Stimulated activated CD4-positive, alpha-beta T cell treated with anti-CD3 and anti-CD28 coated beads, TNF-alpha, amount 100 ng/mL, for 48 hours (primary cell): ENCODE measurements around the gene SLX4IP.

Source experiments
- DNase-seq, 3 donors: peaks; one replicate each; pipeline ENCODE4 v3.0.0-alpha.2; 2020; ENCODE audit warnings: low read depth in 3 of 3

The SLX4IP gene

DNA sequence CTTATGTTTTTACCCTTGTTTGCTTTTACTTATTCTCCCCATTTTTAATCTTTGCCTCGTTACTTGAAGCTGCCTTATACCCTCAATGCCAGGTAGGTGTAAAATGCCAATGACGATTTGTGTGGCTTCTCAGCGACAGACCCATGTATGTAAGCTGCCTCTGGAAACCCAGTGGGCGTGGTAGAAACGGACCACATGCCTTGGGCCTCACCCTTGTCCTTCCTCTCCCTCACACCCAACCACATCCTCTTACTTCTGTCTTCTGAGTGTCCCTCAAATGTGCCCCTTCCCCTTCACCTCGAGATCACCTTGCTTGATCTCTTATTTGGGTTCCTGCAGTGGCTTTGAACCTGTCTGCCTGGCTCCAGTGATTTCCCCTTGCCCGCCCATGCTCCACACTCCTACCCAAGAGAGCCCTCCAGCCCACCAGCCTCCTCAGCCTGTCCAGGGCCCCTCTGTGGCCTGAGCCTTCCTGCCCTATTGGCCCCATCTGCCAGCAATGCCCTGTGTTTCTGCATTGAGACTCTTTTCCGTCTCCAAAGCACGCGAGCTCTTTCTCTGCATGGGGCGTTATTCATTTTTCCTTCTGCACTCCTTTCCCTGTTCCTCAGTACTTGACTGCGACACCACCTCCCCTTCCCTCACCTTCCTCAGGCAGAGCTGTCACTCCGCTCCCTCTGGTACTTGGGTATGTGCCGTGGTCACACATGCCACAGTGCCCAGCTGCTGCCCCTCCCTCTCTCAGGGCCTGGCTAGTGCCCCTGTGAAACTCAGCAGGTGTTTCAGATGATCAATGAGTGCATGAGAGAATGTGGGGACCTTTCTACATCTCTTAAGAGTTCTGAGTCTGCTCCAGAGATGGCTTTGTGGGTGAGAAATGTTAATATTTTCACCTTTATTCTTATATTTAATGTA, 115.4 kb downstream of the SLX4IP start:
- no peak for DNase-seq

GRCh38 chr20:10551732-10552724, 116.9 kb downstream of the SLX4IP start:
- peak in 1 of 3 donors; percentile 3 for DNase-seq

DNA sequence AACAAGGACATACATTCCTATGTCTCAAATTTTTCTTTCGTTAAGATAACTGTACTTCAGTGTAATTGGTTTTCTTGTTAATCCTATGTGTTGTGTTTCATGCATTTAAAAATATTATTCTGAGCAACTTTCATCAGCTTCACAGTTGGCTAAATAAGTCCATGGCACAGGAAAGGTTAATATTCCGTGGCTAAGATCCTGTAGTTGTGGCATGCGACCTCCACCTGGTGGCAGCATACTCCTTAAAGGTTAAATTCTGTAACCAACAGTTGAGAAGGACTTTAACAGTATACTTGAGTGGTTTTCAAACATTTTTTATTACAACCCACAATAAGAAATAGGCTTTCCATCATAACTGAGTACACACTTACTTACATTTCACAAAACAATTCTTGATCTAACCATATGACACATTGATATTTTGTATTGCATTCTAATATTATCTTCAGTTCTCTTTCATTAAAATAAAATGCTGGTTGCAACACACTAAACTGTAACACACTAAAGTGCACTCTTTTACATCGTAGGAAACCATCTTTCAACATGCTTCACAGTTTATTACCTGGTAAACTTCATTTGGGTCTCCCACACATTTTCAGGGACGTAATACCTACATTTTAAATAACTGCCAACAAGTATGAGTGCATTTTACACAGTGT, 118.3 kb downstream of the SLX4IP start:
- DNase-seq, result peak in 2 of 3 donors; percentile 3 to 29

DNA sequence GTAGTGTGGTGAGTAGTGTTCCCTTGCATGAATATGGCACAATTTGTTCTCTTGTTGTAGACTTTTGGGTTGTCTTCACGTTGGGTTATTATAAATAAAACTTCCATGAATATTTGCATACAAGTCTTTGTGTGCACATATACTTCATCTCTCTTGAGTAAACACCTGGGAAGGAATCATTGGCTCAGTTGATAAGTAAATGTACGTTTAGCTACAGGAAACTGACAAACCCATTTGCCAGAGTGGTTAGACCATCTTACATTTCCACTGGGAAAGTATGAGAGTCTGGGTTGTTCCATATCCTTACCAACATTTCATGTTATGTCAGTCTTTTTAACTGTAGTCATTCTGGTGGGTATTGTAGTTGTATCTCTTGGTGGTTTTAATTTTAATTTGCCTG, 119.2 kb downstream of the SLX4IP start:
- no peak for DNase-seq

- DNase-seq, result no peak
Observed at GRCh38 chr20:10555393-10555792, 120.3 kb downstream of the SLX4IP start.

- no peak for DNase-seq
Observed at GRCh38 chr20:10555865-10556308, 120.8 kb downstream of the SLX4IP start.

GRCh38 chr20:10556519-10557083, 121.5 kb downstream of the SLX4IP start:
- no peak for DNase-seq

GRCh38 chr20:10557685-10558084, 122.6 kb downstream of the SLX4IP start:
- DNase-seq, result no peak

DNA sequence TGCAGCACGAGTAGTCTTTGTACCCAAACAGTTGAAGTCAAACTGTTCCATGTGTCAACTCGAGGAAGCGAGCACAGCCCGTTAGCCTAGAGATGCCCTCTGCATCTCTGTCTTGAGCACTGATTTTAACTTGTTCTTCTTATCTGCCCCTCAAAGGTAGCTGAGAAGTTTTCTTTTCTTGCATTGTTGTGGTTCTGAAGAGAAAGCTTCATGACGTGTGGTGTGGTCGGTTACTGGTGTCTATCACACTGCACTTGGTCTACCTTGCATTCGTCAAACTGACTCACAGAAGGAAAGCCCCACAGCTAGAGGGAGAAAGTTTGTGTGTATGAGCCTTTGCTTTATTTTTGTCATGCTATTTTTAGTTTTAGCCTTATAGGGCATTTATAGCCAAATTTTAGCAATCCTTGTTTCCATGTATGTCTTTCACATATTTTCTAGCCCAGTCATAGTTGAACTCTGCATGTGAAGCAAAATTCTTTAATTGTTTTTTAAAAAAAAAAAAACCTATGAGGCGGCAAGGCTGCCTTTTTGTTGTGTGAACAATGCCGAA, 123.6 kb downstream of the SLX4IP start:
- peak in 2 of 3 donors; percentile 16 to 18 for DNase-seq

- DNase-seq, result no peak
Observed at GRCh38 chr20:10559266-10559665, 124.2 kb downstream of the SLX4IP start.

DNA sequence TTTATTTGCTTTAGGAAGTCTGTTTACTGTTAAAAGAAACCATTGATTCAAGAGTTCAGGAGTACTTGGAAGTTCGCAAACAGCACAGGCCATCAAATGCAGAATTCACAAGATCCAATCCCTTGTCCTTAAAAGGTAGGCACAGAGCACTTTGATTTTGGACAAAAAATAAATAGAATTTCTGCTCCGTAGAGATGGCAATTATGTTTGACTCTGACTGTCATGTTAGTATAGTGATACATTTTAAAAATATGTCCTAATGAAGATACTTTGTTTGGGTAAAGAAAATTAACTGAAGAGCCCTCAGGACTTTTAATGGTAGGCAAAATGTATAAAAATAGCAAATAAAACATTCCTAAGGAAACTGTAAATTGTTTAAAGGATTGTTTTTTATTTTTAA, 125.6 kb downstream of the SLX4IP start:
- no peak for DNase-seq

DNA sequence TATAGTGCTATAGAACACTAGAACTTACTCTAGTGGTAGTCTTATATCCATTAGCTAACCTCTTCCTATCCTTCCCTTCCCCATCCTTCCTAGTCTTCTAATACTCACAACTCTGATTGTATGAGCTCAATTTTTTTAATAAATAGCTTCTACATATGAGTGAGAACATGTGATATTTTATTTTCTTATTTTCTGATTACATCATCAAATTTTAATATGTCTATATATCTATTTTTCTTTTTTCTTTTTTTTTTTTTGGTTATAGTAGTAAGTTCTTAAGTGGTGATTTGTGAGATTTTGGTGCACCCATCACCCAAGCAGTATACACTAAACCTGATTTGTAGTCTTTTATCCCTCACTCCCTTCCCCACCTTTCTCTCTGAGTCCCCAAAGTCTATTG, 126.2 kb downstream of the SLX4IP start:
- DNase-seq, result no peak

DNA sequence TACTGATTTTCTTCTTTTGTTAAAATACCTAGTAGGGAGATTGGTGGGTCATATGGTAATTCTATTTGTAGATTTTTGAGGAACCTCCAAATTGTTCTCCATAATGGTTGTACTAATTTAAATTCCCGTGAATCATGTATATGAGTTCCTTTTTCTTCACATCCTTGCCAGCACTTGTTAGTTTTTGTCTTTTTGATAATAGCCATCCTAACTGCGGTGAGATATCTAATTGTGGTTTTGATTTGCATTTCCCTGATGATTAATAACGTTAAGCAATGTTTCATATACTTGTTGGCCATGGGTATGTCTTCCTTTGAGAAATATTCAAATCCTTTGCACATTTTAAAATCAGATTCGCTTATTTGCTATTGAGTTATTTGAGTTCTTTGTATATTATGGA, 127.8 kb downstream of the SLX4IP start:
- DNase-seq, result no peak

DNA sequence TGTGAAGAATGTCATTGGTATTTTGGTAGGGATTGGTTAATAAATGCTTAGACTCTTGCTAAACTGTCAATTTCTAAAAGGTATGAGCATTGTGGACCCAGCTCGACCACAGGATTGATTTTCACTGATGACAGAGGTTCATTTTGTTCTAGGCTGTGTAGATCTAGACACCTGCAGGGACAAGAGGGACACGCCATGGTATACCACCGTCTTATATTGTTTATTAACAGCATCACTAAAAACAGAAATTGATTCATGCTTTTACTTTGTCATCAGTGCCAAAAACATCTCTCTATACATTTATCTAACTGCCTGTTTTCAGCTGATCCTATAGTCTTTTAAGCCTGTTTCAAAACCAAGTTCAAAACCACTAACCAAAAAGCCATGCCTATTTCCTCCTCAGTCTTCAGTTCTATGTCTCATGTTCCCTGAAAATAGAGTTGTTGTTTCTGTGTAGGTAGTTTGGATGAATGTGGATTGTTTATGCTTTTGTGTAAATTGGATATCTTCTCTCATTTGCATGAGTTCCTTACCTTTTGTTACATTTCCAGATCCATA, 128.9 kb downstream of the SLX4IP start:
- DNase-seq, result no peak

DNA sequence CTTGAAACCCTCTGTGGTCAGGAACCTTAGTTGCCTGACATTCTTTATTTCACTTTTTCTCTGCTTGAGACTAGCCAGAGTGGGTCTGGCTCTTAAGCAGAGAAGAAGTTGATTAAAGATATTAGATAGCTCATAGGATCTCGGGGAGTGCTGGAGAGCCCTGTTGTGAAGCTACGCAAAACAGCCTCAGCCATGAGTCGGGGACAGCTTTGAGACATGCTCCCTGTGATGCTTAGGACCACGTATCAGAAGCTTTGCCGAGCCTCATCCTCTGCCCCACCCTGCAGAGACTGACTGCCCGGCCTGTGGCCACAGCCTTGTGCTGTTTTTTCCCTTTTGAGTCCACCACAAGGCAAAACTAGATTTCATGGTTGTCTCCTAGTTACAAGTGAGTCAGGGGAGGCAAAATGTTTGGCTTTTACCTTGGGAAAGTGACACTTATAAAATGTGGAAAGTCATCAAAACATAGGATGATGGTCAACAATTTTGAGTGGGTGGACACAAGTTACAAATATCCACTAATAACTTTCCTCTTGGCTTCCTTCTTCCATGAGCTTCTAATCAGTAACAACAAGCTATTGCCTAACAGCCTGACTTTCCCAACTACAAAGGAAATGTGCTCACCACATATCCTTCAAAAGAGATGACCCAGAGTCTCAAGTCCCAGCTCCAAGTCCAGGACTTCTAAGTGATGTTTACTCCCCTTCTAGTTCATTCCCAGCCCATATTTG, 130.3 kb downstream of the SLX4IP start:
- no peak for DNase-seq

DNA sequence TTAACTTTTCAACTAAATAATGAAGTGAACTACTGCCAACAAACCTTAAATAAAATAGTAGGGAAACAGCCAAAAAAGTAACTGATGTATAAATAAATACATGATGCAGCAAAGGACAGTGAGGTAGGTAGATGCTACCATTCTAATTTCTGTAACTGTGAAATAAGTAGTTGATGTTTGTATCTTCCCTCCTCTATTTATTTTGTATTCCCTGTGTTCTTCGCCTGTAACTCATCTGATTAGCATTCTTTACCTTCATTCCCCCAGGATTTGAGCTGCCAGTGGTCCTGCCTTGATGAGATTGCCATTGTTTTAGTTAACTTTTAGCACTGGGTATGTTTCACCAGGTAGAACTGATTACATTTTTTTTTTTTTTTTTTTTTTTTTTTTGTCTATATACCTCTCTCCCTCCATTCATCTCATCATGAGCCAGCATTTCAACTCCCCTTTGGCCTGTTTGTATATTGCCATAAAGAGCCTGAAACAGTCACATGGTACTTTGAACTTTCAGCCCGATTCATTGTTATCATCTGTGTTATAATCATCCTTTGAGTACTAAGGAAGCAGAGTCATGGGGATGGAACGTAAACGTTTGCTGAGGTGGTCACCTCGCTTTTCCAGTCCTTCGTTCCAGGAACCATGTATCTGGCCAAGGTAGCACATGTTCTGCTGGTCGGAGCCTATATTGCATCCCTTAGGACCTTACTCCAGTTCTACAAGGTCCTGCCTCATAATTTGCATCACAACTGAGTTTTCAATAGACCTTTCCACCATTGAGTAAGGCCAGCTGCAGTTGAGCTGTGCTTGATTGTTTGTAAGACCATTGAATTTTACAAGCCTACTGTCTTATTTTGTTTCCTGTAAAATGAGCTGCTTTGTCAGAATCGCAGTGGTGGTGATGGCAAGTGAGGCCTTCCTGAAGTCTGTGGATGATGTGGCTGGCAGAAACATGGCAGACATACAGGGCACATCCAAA, 131.1 kb downstream of the SLX4IP start:
- DNase-seq, result no peak

- no peak for DNase-seq
Observed at GRCh38 chr20:10568032-10568431, 132.9 kb downstream of the SLX4IP start.

- no peak for DNase-seq
Observed at GRCh38 chr20:10571313-10571815, 136.3 kb downstream of the SLX4IP start.

- no peak for DNase-seq
Observed at GRCh38 chr20:10572853-10573252, 137.7 kb downstream of the SLX4IP start.
